Fibroblast of lung (primary cell): ENCODE data around the gene ARL2BP. TPM values are rescaled to one million over a fixed set of nuclear protein-coding genes. Genes with fewer than 3 reads are reported as not detected.

Experiments
- DNase-seq, 2 donors: peaks; one replicate each; pipeline versions ENCODE4 v3.0.0 to v3.0.0-alpha.2; 2010; ENCODE audit warnings: low read depth in 2 of 2
- H2AFZ ChIP-seq: 2 replicates; pipeline ENCODE4 v1.5.1; 2012; ENCODE audit warnings: low read length, control low read depth, inconsistent platforms
- H3K27ac ChIP-seq: 2 replicates; pipeline ENCODE4 v1.5.1; 2011; ENCODE audit warnings: low read length, control low read depth; ENCODE audit not compliant: insufficient read depth
- H3K27me3 ChIP-seq: 2 replicates; pipeline ENCODE4 v1.5.1; 2011; ENCODE audit warnings: mild to moderate bottlenecking, low read length; ENCODE audit not compliant: control insufficient read depth, insufficient read depth
- H3K36me3 ChIP-seq: 2 replicates; pipeline ENCODE4 v1.5.1; 2011; ENCODE audit warnings: low read length; ENCODE audit not compliant: control insufficient read depth, insufficient read depth
- H3K4me1 ChIP-seq: 2 replicates; pipeline ENCODE4 v1.5.1; 2011; ENCODE audit warnings: low read length; ENCODE audit not compliant: control insufficient read depth, insufficient read depth; ENCODE audit errors: extremely low read depth
- H3K4me2 ChIP-seq: 2 replicates; pipeline ENCODE4 v1.5.1; 2011; ENCODE audit warnings: low read length, control low read depth; ENCODE audit not compliant: insufficient read depth; ENCODE audit errors: extremely low read depth
- H3K4me3 ChIP-seq, 4 experiments: fragments of 200-600 bp in 1 of 4; sonication (generic) in 1 of 4; replicated peaks in 1 of 4; 2 replicates each; pipeline ENCODE4 v1.5.1; 2011 to 2016; ENCODE audit warnings: low read length in 4 of 4, low read depth in 3 of 4, mild to moderate bottlenecking in 3 of 4, control low read depth in 2 of 4, inconsistent platforms in 1 of 4, mixed read lengths in 1 of 4; ENCODE audit not compliant: insufficient read depth in 1 of 4; ENCODE audit errors: control extremely low read depth in 1 of 4
- H3K79me2 ChIP-seq: 2 replicates; pipeline ENCODE4 v1.5.1; 2012; ENCODE audit warnings: mild to moderate bottlenecking, low read length, inconsistent platforms; ENCODE audit not compliant: control insufficient read depth, insufficient read depth
- H3K9ac ChIP-seq: 2 replicates; pipeline ENCODE4 v1.5.1; 2011; ENCODE audit warnings: mild to moderate bottlenecking, low read length, control low read depth; ENCODE audit not compliant: insufficient read depth
- H3K9me3 ChIP-seq: 2 replicates; pipeline ENCODE4 v1.5.1; 2012; ENCODE audit warnings: low read depth, low read length; ENCODE audit not compliant: control insufficient read depth, insufficient read depth
- H4K20me1 ChIP-seq: 2 replicates; pipeline ENCODE4 v1.5.1; 2011; ENCODE audit warnings: low read length; ENCODE audit not compliant: control insufficient read depth, insufficient read depth; ENCODE audit errors: extremely low read depth
- EZH2 ChIP-seq: IDR thresholded peaks from 2 replicates; pipeline ENCODE4 v1.5.1; 2012; ENCODE audit warnings: low read length, control low read depth, mild to moderate bottlenecking; ENCODE audit errors: missing control alignments
- polyA plus RNA-seq, 2 donors: library from polyadenylated mRNA; depleted of rRNA in 1 of 2; stranded (reverse) in 1 of 2; unstranded in 1 of 2; fragments of >200 nt; gene quantifications; 2 replicates each; pipeline ENCODE4 v1.2.1, GENCODE V29; 2011 to 2012; ENCODE audit warnings: missing spikeins in 1 of 2
- total RNA-seq: library from RNA; depleted of rRNA; stranded (reverse); fragments of >200 nt; gene quantifications from 2 replicates; pipeline ENCODE4 v1.2.1, GENCODE V29; 2014
- TF ChIP-seq, protein P1 (sequence below), 2 donors: IDR thresholded peaks in 1 of 2; conservative IDR thresholded peaks in 1 of 2; 1 replicate in 1 of 2; 2 replicates in 1 of 2; pipeline ENCODE4 v1.5.1; 2011 to 2012; ENCODE audit warnings: low read length in 2 of 2, control low read depth in 1 of 2, inconsistent platforms in 1 of 2, low read depth in 1 of 2, mild to moderate bottlenecking in 1 of 2

Gene ARL2BP
- total and polyA plus RNA-seq, 2 donors (not counting 1 experiment from before 2014, with no cell fraction given) = 65.7 to 173 TPM

GRCh38 chr16:57258226-57258909 is 13.3 kb downstream of the ARL2BP start:
- no peak overlapping the region for H2AFZ ChIP-seq
- H3K4me2 ChIP-seq = no peak overlapping the region
- H4K20me1 ChIP-seq = no peaks in the 10 kb centered on the region
- no peak overlapping the region for H3K9ac ChIP-seq
- H3K36me3 ChIP-seq = no peaks in the 10 kb centered on the region
- no peak for TF ChIP-seq EZH2
- TF ChIP-seq, protein P1, sequence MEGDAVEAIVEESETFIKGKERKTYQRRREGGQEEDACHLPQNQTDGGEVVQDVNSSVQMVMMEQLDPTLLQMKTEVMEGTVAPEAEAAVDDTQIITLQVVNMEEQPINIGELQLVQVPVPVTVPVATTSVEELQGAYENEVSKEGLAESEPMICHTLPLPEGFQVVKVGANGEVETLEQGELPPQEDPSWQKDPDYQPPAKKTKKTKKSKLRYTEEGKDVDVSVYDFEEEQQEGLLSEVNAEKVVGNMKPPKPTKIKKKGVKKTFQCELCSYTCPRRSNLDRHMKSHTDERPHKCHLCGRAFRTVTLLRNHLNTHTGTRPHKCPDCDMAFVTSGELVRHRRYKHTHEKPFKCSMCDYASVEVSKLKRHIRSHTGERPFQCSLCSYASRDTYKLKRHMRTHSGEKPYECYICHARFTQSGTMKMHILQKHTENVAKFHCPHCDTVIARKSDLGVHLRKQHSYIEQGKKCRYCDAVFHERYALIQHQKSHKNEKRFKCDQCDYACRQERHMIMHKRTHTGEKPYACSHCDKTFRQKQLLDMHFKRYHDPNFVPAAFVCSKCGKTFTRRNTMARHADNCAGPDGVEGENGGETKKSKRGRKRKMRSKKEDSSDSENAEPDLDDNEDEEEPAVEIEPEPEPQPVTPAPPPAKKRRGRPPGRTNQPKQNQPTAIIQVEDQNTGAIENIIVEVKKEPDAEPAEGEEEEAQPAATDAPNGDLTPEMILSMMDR (conservative IDR thresholded peaks at IDR 0.05 in 1 of 2, IDR thresholded peaks at IDR 0.05 in 1 of 2; ENCODE audit: low read depth in 1 of 2, low read length in 2 of 2) = no peak
- no peak overlapping the region for H3K27ac ChIP-seq
- no peaks in the 10 kb centered on the region for H3K9me3 ChIP-seq
- H3K4me3 ChIP-seq = no peak overlapping the region
- H3K4me1 ChIP-seq = no peaks in the 10 kb centered on the region
- no peaks in the 10 kb centered on the region for H3K27me3 ChIP-seq
- no peaks in the 10 kb centered on the region for H3K79me2 ChIP-seq
- no peak for DNase-seq

DNA sequence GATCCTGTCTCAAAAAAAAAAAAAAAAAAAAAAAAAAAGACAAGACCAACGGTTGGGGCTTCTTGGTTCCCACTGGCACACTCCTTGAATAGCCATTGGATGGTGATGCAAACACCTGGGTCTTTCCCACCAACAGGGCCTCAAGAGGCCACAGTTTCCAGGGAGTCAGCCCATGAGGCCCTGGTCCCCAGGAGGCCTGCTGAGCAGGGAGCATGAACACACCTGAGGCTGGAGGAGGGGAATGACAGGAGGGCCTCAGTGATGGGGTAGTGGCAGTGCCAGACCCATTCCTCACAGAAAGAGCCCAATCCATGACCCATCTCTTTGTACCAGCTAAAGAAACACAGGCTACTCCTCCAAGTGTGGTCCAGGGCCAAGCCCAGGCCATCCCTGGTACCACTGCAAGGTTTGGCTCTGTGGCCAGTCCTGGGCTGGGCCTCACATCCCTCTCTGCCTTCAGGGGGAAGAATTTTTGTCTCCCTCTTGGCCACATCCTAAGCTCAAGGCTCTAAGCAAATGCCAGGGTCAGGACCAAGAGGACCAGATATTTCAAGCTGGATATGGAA is 13.9 kb downstream of the ARL2BP start:
- no peaks in the 10 kb centered on the region for H3K27me3 ChIP-seq
- no peaks in the 10 kb centered on the region for H3K4me1 ChIP-seq
- no peak for DNase-seq
- no peak for TF ChIP-seq EZH2
- TF ChIP-seq, protein P1 (conservative IDR thresholded peaks at IDR 0.05 in 1 of 2, IDR thresholded peaks at IDR 0.05 in 1 of 2; ENCODE audit: low read depth in 1 of 2, low read length in 2 of 2) = no peak
- no peak overlapping the region for H3K4me3 ChIP-seq
- no peak overlapping the region for H2AFZ ChIP-seq
- H3K4me2 ChIP-seq = no peak overlapping the region
- no peak overlapping the region for H3K9ac ChIP-seq
- no peaks in the 10 kb centered on the region for H3K9me3 ChIP-seq
- H3K27ac ChIP-seq = no peak overlapping the region
- no peaks in the 10 kb centered on the region for H3K79me2 ChIP-seq
- H3K36me3 ChIP-seq = no peaks in the 10 kb centered on the region
- no peaks in the 10 kb centered on the region for H4K20me1 ChIP-seq

DNA sequence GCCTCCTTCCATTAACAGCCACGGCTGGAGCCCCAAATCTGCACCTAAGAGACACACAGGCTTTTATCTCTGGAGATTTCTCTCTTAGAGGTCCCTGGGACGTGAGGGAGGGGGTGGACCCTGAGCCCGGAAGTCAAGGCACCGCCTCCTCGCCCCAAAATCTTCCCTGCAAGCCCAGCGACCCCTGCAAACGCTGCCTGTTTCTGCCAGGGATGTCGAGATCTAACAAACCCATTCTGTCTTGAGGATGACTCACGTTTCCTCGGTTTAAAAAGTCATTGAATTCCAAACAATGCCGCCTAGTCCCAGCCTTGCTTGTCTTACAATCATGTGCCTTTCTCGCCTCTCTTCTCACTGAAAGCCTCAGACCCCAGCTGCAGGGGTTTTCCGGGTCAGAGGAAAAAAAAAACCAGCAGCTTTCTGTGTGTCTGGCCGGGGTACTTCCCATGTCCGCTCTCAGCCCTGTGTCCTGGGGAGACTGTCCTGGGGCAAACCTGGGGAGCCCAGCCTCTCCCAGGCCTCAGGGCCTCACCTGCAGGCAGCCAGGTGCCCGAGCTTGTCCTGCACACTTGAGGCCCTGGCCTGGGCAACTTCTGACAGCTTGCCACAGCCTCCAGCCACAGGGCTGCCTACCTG is 15.4 kb downstream of the ARL2BP start:
- no peaks in the 10 kb centered on the region for H3K36me3 ChIP-seq
- peak overlapping the region; percentile 14 for H3K27ac ChIP-seq
- H3K79me2 ChIP-seq = no peaks in the 10 kb centered on the region
- TF ChIP-seq EZH2 = no peak
- TF ChIP-seq, protein P1 (conservative IDR thresholded peaks at IDR 0.05 in 1 of 2, IDR thresholded peaks at IDR 0.05 in 1 of 2; ENCODE audit: low read depth in 1 of 2, low read length in 2 of 2) = no peak
- H3K4me2 ChIP-seq = peak overlapping the region; percentile 64
- H3K4me3 ChIP-seq = peak overlapping the region in 1 of 4 experiments; percentile 25
- no peak overlapping the region for H3K9ac ChIP-seq
- peak overlapping the region; percentile 56 for H2AFZ ChIP-seq
- no peaks in the 10 kb centered on the region for H3K4me1 ChIP-seq
- no peaks in the 10 kb centered on the region for H3K27me3 ChIP-seq
- H4K20me1 ChIP-seq = no peaks in the 10 kb centered on the region
- DNase-seq = peak; percentile 66 to 79
- no peaks in the 10 kb centered on the region for H3K9me3 ChIP-seq
